HG03159 (cell line): ENCODE results near the gene AGTPBP1.
"Not testable (repeated sequence)": the region's sequence is repeated elsewhere in the genome, so short reads cannot be mapped to it uniquely, and the experiment has no call there.

ENCODE experiments used
- ATAC-seq: cut with Tn5 transposase; IDR thresholded peaks from one replicate; pipeline ENCODE4 v1.9.1; 2021; ENCODE audit warnings: mild to moderate bottlenecking, moderate library complexity; ENCODE audit not compliant: unreplicated experiment

The AGTPBP1 gene

DNA sequence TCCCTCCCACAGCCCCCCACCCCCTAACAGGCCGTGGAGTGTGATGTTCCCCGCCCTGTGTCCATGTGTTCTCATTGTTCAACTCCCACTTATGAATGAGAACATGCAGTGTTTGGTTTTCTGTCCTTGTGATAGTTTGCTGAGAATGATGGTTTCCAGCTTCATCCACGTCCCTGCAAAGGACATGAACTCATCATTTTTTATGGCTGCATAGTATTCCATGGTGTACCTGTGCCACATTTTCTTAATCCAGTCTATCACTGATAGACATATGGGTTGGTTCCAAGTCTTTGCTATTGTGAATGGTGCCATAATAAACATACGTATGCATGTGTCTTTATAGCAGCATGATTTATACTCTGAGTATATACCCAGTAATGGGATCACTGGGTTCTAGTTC, 23.9 kb downstream of the AGTPBP1 start:
- not testable (repeated sequence) for ATAC-seq

- no peak for ATAC-seq
Measured at GRCh38 chr9:85717220-85717619, 24.5 kb downstream of the AGTPBP1 start.

DNA sequence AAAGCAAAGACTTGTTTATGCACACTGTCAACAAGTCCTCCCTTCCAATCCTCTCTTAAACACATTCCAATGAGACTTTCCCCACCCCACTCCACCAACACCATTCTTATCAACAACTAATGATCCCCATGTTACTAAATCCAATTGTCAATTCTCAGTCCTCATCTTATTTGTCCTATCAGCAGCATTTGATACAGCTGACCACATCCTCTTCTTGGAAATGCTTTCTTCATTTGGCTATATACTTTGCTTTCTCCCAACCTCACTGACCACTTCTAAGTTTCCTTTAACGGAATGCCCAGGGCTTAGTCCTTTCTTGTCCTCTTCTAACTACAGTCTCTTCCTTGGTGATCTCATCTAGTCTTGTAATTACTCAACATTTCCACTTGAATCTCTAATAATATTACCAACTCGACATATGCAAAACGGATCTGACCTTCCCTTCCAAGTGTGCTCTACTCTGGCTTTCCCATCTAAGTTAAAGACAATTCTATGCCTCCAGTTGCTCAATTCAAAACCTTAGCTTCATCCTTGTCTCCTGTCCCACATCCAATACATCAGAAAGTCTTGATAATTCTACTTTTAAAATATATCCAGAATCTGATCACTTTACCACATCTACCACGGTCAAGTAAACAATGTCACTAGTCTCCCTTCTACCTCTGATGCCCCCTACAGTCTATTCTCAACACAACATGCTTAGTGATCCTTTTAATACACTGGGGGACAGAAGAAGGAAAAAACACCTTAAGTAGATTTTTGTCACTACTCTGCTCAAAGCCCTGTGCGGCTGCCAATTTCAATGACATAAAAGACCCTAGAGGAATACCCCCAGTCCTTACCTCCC, 25.5 kb downstream of the AGTPBP1 start:
- peak; percentile 60 for ATAC-seq

GRCh38 chr9:85715587-85715986, 26.2 kb downstream of the AGTPBP1 start:
- peak; percentile 88 for ATAC-seq

DNA sequence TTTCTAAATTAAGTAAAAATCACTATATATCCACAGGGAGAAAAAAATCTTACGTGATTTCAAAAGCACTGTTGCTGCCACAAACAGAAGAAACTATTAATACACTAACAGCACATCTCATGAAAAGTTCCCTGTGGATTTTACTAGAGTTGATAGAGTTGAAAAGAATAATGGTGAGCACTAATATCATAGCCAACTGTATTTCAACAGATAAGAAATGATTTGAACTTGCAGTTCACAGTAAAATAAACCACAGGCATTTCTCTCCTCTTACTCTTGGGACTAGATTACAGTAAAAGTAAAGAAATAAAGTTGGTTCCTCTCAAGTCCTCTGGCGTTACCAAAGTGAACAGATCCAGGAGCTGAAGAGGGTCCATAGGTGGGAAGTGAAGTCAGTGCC, 27.9 kb downstream of the AGTPBP1 start:
- ATAC-seq: no peak

GRCh38 chr9:85704744-85705143, 37.0 kb downstream of the AGTPBP1 start:
- no peak for ATAC-seq

DNA sequence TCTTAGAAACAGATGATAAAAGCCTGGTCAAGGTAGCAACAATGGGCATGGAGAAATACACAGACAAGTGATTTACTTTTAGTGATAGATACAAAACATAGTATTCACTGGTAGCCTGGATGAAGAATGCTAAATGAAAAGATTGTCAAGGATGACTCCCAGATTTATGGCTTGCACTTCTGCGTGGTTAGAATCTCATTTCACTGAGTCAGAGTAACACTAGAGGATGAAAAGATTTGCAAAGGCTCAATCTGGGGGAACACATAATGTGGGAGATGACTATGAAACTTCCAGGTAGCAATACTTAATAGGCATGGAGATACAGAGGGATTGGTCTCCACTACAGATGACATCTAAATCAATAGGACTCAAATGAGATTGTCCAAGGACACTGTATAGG, 38.4 kb downstream of the AGTPBP1 start:
- ATAC-seq: no peak

DNA sequence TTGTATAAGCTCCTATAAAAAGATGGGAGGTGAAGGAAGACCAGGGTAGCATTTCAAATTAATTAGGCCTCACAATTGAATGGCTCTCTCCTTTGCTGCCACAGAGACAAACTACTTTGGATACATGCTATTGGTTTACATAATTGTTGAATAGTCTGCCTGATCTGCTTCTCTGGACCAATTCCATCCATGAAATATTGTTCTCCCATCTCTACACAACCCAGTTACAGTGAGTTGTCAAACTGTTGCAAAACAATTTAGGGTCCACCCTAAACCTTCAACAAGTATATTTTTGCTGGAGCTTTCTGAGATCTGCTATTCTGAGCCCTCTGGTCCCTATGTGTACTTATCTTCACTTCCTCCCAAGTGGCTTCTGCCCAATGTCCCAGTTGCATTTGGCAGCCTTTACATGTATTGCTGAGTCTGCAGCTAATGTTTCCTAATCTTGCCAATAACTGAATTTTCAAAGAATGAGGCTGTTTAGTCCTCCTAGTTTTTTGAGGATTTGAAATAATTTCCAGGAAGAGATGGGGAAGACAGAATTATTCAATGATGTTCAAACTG, 38.9 kb downstream of the AGTPBP1 start:
- no peak for ATAC-seq

DNA sequence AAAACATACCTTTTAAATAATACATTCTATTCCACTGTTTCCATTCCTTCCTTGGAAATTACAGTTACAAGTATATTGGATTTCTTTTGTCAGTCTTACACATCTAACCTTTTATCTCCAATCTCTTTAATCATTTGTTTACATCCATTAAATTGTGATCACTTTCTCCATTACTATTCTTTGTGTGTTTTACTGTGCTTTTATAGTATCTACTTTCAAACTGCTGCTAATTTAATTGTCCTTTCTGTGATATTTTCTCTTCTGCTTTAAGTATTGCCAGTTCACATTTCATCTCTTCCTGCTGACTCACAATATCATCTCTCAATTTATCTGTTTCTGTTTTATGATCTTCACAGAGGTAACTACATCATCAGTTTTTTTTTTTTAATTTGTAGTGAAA, 39.6 kb downstream of the AGTPBP1 start:
- ATAC-seq: no peak

DNA sequence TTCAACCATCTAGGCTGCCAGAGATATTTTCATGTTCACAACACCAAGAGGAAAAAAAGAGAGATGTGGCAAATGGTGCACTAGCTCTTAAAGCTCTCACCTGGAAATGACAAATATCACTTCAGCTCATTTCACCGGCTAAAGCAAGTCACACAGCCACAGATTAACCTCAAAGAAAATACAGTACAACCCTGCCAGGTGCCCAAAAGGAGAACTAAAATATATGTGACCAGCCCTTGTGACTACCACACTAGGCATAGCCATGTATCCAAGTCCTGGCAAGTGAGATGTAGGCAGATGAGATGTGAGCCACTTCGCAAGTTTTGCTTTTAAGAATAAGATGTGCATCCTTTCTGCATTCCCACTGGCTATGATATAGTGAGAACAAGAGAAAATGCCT, 41.4 kb downstream of the AGTPBP1 start:
- no peak for ATAC-seq

GRCh38 chr9:85688361-85688760, 53.4 kb downstream of the AGTPBP1 start:
- ATAC-seq: no peak

DNA sequence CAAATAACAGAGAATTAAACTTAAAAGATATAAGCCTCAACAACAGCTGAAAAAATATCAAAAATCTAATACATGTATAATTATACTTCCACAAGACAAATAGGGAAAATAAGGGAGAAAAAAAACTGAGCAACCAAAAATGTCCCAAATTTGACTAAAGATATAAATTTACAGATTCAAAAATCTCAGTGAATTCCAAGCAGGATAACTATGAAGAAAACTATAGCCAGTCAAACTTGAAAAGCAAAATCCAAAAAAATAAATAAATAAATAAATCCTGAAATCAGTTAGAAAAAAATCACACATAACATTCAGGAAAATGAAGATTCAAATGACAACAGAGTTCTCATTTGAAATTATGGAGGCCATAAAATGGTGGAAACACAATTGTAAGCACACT, 56.7 kb downstream of the AGTPBP1 start:
- no peak for ATAC-seq

- no peak for ATAC-seq
Measured at GRCh38 chr9:85676790-85677189, 65.0 kb downstream of the AGTPBP1 start.

DNA sequence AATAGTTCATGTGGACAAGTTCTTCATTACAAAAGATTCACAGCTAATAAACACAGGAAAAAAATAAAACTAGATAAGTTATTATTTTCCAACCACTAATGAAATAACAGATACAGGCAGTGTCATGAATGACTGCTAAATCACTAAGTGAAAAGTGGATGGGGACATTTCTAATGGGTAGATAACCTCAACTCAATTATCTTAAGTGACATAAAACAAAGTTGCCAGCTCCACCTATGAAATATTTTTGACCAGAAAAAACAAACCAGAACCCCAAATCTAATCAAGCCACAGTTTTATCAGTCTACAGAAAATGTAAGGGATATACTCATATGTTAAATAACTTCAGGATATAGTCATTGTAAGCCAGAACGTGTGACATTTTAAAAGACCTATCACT, 74.4 kb downstream of the AGTPBP1 start:
- ATAC-seq: no peak

- ATAC-seq: no peak
Measured at GRCh38 chr9:85666086-85666485, 75.7 kb downstream of the AGTPBP1 start.

GRCh38 chr9:85662573-85662972, 79.2 kb downstream of the AGTPBP1 start:
- no peak for ATAC-seq

DNA sequence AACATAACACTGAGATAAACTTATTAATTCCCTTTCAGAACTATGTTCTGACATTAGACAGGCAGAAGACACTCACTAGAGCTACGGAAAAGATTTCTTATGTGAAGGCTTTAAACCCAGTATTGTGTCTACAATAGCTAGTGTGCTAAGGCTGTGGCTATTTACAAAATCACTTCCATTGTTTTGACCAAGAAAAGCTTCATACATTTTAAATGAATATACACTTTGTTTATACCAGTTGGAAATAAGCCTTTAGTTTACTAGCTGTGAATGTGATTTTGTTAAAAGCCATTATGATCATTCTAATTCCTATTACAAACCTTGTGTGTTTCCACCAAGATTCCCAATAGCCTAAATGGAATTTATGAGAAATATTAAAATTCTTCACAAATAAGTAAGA, 83.0 kb downstream of the AGTPBP1 start:
- ATAC-seq: no peak

DNA sequence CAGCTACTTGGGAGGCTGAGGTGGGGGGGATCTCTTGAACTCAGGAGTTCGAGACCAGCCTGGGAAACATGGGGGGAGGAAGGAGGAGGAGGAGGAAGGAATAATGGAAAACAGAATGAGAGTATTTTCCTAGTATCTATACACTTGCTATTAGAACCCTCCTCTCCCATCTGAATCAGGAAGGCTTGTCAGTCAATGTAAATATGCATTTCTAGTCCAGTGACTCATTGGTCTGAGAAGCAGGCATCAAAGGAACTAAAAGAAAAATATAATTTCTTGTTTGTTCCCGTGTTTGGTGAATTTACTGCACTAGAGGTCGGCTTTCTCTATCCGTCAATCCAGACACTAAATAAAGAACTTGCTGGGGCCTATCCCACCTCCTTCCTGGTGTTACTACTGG, 88.6 kb downstream of the AGTPBP1 start:
- ATAC-seq: no peak

DNA sequence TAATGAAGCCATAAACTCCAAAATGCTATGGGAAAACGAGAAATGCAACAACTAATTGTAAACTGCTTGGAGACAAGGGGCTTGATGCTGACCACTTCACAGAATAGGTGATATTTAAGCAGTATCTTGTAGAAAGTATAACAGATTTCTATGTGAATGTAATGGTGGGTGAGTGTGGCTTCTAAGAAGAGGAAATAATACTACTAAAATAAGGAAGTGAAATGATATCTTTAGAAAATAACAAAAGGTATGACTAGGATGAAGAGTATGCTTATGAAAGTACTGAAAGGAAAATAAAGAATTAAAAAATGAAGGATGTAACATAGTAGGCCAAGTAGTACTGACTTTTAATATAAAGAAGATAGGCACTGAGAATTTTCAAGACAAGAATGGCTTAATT, 94.2 kb downstream of the AGTPBP1 start:
- ATAC-seq: peak; percentile 90

GRCh38 chr9:85645909-85646627, 95.7 kb downstream of the AGTPBP1 start:
- ATAC-seq: no peak

GRCh38 chr9:85640425-85640824, 101.3 kb downstream of the AGTPBP1 start:
- ATAC-seq: no peak

- ATAC-seq: no peak
Measured at GRCh38 chr9:85639675-85640186, 102.0 kb downstream of the AGTPBP1 start.
